Cerebellar nuclear complex (tissue), 1 donor: ENCODE measurements around the gene PEX7.
"Not testable (repeated sequence)": the region's sequence is repeated elsewhere in the genome, so short reads cannot be mapped to it uniquely, and the experiment has no call there.

Experiments used
- DNase-seq, 2 experiments: peaks; one replicate each; lab custom pipeline; 2025; lab: John Stamatoyannopoulos, UW

The PEX7 gene

GRCh38 chr6:136840276-136841001 is 18.0 kb downstream of the PEX7 start:
- DNase-seq, result no peak

- no peak for DNase-seq
These were observed 20.8 kb downstream of the PEX7 start for GRCh38 chr6:136843210-136843609.

GRCh38 chr6:136846046-136846445 is 23.7 kb downstream of the PEX7 start:
- no peak for DNase-seq

- DNase-seq, result not testable (repeated sequence)
These were observed 24.1 kb downstream of the PEX7 start for GRCh38 chr6:136846477-136846876.

GRCh38 chr6:136849979-136850563 is 27.7 kb downstream of the PEX7 start:
- not testable (repeated sequence) for DNase-seq

GRCh38 chr6:136859430-136859829 is 37.0 kb downstream of the PEX7 start:
- DNase-seq, result no peak

GRCh38 chr6:136860043-136860442 is 37.7 kb downstream of the PEX7 start:
- DNase-seq, result no peak

- no peak for DNase-seq
These were observed 40.3 kb downstream of the PEX7 start for GRCh38 chr6:136862662-136863061.

GRCh38 chr6:136863752-136864151 is 41.4 kb downstream of the PEX7 start:
- DNase-seq, result no peak

GRCh38 chr6:136864676-136865075 is 42.3 kb downstream of the PEX7 start:
- DNase-seq, result no peak

- DNase-seq, result no peak
These were observed 44.6 kb downstream of the PEX7 start for GRCh38 chr6:136866872-136867416.

- DNase-seq, result no peak
These were observed 47.1 kb downstream of the PEX7 start for GRCh38 chr6:136869451-136869850.

- no peak for DNase-seq
These were observed 51.4 kb downstream of the PEX7 start for GRCh38 chr6:136873748-136874147.

- DNase-seq, result not testable (repeated sequence)
These were observed 54.1 kb downstream of the PEX7 start for GRCh38 chr6:136876469-136876868.

GRCh38 chr6:136880748-136881460 is 58.5 kb downstream of the PEX7 start:
- DNase-seq, result no peak

- no peak for DNase-seq
These were observed 63.7 kb downstream of the PEX7 start for GRCh38 chr6:136886091-136886490.

GRCh38 chr6:136887953-136888352 is 65.6 kb downstream of the PEX7 start:
- DNase-seq, result no peak

GRCh38 chr6:136889271-136890193 is 67.1 kb downstream of the PEX7 start:
- no peak for DNase-seq

GRCh38 chr6:136890194-136890839 is 67.9 kb downstream of the PEX7 start:
- no peak for DNase-seq

- DNase-seq, result no peak
These were observed 68.6 kb downstream of the PEX7 start for GRCh38 chr6:136890986-136891385.

GRCh38 chr6:136893187-136893586 is 70.8 kb downstream of the PEX7 start:
- DNase-seq, result no peak
